GM20431 (cell line): ENCODE data around the gene CXADR.
"Not testable (repeated sequence)": the region's sequence is repeated elsewhere in the genome, so short reads cannot be mapped to it uniquely, and the experiment has no call there.

Experiments used
- in situ Hi-C: fragments of 300-500 bp; cut with MseI, MboI; formaldehyde crosslinking; loops from one replicate; pipeline ENCODE4 v1.15.0; 2020; ENCODE audit warnings: low sequenced_read_pairs; ENCODE audit not compliant: unreplicated experiment

Gene CXADR

GRCh38 chr21:17501107-17502006 lies 11.5 kb upstream of the CXADR start:
- in situ Hi-C loops: no loop called here

GRCh38 chr21:17502985-17503384 lies 9.9 kb upstream of the CXADR start:
- in situ Hi-C loops: not testable (repeated sequence)

- in situ Hi-C loops: no loop called here
Measured at GRCh38 chr21:17506951-17507350, 5.9 kb upstream of the CXADR start.

- in situ Hi-C loops: no loop called here
Measured at GRCh38 chr21:17507591-17507990, 5.3 kb upstream of the CXADR start.

GRCh38 chr21:17513214-17514123 lies 626 bp downstream of the CXADR start:
- in situ Hi-C loops: no loop called here

- in situ Hi-C loops: no loop called here
Measured at GRCh38 chr21:17514124-17514845, 1.4 kb downstream of the CXADR start.

- in situ Hi-C loops: not testable (repeated sequence)
Measured at GRCh38 chr21:17517008-17517407, 4.2 kb downstream of the CXADR start.

GRCh38 chr21:17519208-17519738 lies 6.4 kb downstream of the CXADR start:
- in situ Hi-C loops: no loop called here

- in situ Hi-C loops: no loop called here
Measured at GRCh38 chr21:17519965-17520609, 7.2 kb downstream of the CXADR start.

- in situ Hi-C loops: no loop called here
Measured at GRCh38 chr21:17523007-17523451, 10.2 kb downstream of the CXADR start.

- in situ Hi-C loops: not testable (repeated sequence)
Measured at GRCh38 chr21:17523979-17524494, 11.2 kb downstream of the CXADR start.

GRCh38 chr21:17524635-17525034 lies 11.8 kb downstream of the CXADR start:
- in situ Hi-C loops: no loop called here

- in situ Hi-C loops: no loop called here
Measured at GRCh38 chr21:17526776-17527175, 13.9 kb downstream of the CXADR start.

- in situ Hi-C loops: no loop called here
Measured at GRCh38 chr21:17527240-17527639, 14.4 kb downstream of the CXADR start.

GRCh38 chr21:17527711-17528110 lies 14.9 kb downstream of the CXADR start:
- in situ Hi-C loops: no loop called here

- in situ Hi-C loops: no loop called here
Measured at GRCh38 chr21:17529648-17530047, 16.8 kb downstream of the CXADR start.

GRCh38 chr21:17532292-17532691 lies 19.4 kb downstream of the CXADR start:
- in situ Hi-C loops: no loop called here

GRCh38 chr21:17536381-17536780 lies 23.5 kb downstream of the CXADR start:
- in situ Hi-C loops: no loop called here

- in situ Hi-C loops: no loop called here
Measured at GRCh38 chr21:17537299-17537698, 24.5 kb downstream of the CXADR start.
